Spleen (tissue), 11 donors: ENCODE data around the gene KCNT1. TPM values are rescaled to one million over a fixed set of nuclear protein-coding genes. Genes with fewer than 3 reads are reported as not detected.

Experiments
- DNase-seq: peaks from one replicate; pipeline ENCODE4 v3.0.0-alpha.2; 2020
- H3K27ac ChIP-seq, 8 donors: fragments of 200-600 bp; sonication (generic) in 7 of 8; 1 replicate in 4 of 8; 2 replicates in 4 of 8; pipeline versions ENCODE4 v1.5.0 to v1.8.0; 2016 to 2021; ENCODE audit warnings: inconsistent platforms in 4 of 8, mild to moderate bottlenecking in 4 of 8, moderate library complexity in 1 of 8
- H3K27me3 ChIP-seq, 7 donors: fragments of 200-600 bp; sonication (generic) in 6 of 7; replicated peaks in 1 of 7; 1 replicate in 4 of 7; 2 replicates in 3 of 7; pipeline versions ENCODE4 v1.5.0 to v1.8.0; 2016 to 2021; ENCODE audit warnings: inconsistent platforms in 3 of 7, mild to moderate bottlenecking in 1 of 7
- H3K36me3 ChIP-seq, 6 donors: fragments of 200-600 bp; sonication (generic) in 5 of 6; 1 replicate in 4 of 6; 2 replicates in 2 of 6; pipeline versions ENCODE4 v1.5.0 to v1.8.0; 2016 to 2021; ENCODE audit warnings: inconsistent platforms in 2 of 6
- H3K4me1 ChIP-seq, 6 donors: fragments of 200-600 bp; sonication (generic) in 5 of 6; 1 replicate in 3 of 6; 2 replicates in 3 of 6; pipeline versions ENCODE4 v1.5.0 to v1.8.0; 2016 to 2021; ENCODE audit warnings: inconsistent platforms in 3 of 6
- H3K4me3 ChIP-seq, 8 donors: fragments of 200-600 bp; sonication (generic) in 7 of 8; 1 replicate in 4 of 8; 2 replicates in 4 of 8; pipeline versions ENCODE4 v1.5.0 to v1.8.0; 2016 to 2021; ENCODE audit warnings: inconsistent platforms in 4 of 8, mild to moderate bottlenecking in 4 of 8, moderate library complexity in 2 of 8
- H3K9me3 ChIP-seq, 8 donors: fragments of 200-600 bp; sonication (generic) in 7 of 8; 1 replicate in 4 of 8; 2 replicates in 4 of 8; pipeline versions ENCODE4 v1.5.0 to v1.8.0; 2016 to 2021; ENCODE audit warnings: inconsistent platforms in 4 of 8
- POLR2A ChIP-seq, 3 donors: fragments of 450-650 bp; IDR thresholded peaks; one replicate each; pipeline ENCODE4 v1.5.1; 2017; ENCODE audit warnings: antibody characterized with exemption in 3 of 3, mild to moderate bottlenecking in 1 of 3
- POLR2AphosphoS5 ChIP-seq, 3 donors: sonication (generic); formaldehyde crosslinking; IDR thresholded peaks; one replicate each; pipeline ENCODE4 v1.5.1; 2017; ENCODE audit warnings: antibody characterized with exemption in 3 of 3
- WGBS, 5 donors: extraction: QIAGEN DNeasy Blood & Tissue Kit in 3 of 5; methylation state at CpG; one replicate each; pipeline versions ENCODE4 v1.1.5 to v1.1.7; 2013 to 2018; 5-methylcytosine and 5-hydroxymethylcytosine counted together
- intact Hi-C: fragments of 100-400 bp; cut with DNase I; formaldehyde crosslinking; loops from one replicate; pipeline ENCODE4 v1.15.0; 2023; ENCODE audit warnings: low total_unique reads
- polyA plus RNA-seq, 3 donors: library from polyadenylated mRNA; stranded (reverse); fragments of 200-250 nt; gene quantifications; one replicate each; pipeline ENCODE4 v1.2.1, GENCODE V29; 2013
- total RNA-seq, 7 donors: library from RNA; depleted of rRNA in 3 of 7; stranded (reverse); fragments of >200 nt in 3 of 7; fragmentation: NEBNext Ultra II Directional in 4 of 7; extraction: Animal tissue kit (Norgen Biotek cat#: 25700) in 4 of 7; gene quantifications; one replicate each; pipeline versions ENCODE4 v1.1.0 to v1.2.1, GENCODE V29; 2016 to 2021
- TF ChIP-seq, protein P1 (sequence below), 11 experiments: fragments of 200-600 bp in 7 of 11; fragments of 450-650 bp in 4 of 11; sonication (generic) in 4 of 11; IDR thresholded peaks in 8 of 11; conservative IDR thresholded peaks in 3 of 11; 1 replicate in 7 of 11; 2 replicates in 4 of 11; pipeline versions ENCODE4 v1.4.0 to v1.8.0; 2016 to 2021; ENCODE audit warnings: antibody characterized with exemption in 11 of 11, inconsistent platforms in 4 of 11, mild to moderate bottlenecking in 1 of 11
- donor health status: healthy with polysubstance abuse.
- donor health status: DM: no; HTN: no; CAD: no; lungs with moderate emphysema.
- donor health status: DM: no; HTN: no; CAD: no.
- donor health status: Bipolar disorder and iron deficiency.
- donor health status: healthy.
- donor health status: DM: no; HTN: no; CAD: no.
- donor health status: DM: yes; HTN: yes; CAD: no.

Gene KCNT1
- total and polyA plus RNA-seq, 10 donors, result 1.0 to 41.5 (median 19.8) TPM

DNA sequence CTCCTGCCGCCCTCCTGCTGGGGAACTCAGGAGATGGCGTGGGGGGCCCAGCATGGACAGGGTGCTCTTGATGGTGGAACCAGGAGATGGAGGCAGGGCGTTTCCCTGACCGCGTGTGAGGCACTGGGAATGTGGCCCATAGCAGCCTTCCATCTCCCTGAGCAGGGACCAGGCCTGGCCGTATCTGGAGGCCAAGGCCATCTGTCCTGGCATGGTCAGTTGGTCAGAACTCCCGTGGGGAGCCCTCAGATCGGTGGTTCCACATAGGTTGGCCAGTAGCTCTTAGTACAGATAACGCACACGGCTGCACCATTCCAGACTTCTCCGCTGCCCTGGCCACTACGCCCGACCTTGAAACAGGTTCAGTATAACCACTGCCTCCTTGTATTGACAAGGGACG, 77.6 kb downstream of the KCNT1 start:
- Histone ChIP-seq H3K4me3 (no peak overlapping the region), H3K9me3 (no peaks in the 10 kb centered on the region), H3K4me1 (no peaks in the 10 kb centered on the region), H3K27me3 (peaks cover 0 to 7% (median 0%) of the 10 kb centered on the region in 7 donors), H3K27ac (no peak overlapping the region), H3K36me3 (peaks cover 0 to 89% (median 0%) of the 10 kb centered on the region in 6 donors)
- TF ChIP-seq, protein P1, sequence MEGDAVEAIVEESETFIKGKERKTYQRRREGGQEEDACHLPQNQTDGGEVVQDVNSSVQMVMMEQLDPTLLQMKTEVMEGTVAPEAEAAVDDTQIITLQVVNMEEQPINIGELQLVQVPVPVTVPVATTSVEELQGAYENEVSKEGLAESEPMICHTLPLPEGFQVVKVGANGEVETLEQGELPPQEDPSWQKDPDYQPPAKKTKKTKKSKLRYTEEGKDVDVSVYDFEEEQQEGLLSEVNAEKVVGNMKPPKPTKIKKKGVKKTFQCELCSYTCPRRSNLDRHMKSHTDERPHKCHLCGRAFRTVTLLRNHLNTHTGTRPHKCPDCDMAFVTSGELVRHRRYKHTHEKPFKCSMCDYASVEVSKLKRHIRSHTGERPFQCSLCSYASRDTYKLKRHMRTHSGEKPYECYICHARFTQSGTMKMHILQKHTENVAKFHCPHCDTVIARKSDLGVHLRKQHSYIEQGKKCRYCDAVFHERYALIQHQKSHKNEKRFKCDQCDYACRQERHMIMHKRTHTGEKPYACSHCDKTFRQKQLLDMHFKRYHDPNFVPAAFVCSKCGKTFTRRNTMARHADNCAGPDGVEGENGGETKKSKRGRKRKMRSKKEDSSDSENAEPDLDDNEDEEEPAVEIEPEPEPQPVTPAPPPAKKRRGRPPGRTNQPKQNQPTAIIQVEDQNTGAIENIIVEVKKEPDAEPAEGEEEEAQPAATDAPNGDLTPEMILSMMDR (IDR thresholded peaks at IDR 0.05 in 8 of 11, conservative IDR thresholded peaks at IDR 0.05 in 3 of 11), result no peak
- WGBS, 5 donors, result 74 to 93% (median 86%) methylated on average over 10 to 14 of the region's 14 CpGs
- no peak for DNase-seq
- intact Hi-C loops, result no loop called here

DNA sequence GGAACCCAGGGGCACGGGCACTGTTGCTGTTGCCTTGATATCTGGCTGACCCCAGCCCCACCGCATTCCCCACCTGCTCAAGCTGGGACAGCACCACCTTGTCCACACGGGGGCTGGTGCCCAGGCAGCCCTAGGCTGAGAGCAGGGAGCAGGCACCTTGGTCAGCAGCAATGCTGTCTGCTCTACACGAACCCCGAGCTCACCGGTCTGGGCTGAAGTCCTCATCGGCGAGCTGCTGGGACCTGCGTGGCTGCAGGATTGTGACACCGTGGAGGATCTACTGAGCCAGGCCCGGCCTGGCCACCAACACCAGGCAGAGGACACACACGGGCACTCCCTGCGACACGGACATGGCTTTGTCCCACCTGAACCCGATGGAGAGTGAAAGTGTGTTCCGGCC, 78.1 kb downstream of the KCNT1 start:
- Histone ChIP-seq H3K4me3 (no peak overlapping the region), H3K4me1 (no peaks in the 10 kb centered on the region), H3K36me3 (peaks cover 0 to 89% (median 0%) of the 10 kb centered on the region in 6 donors), H3K27me3 (peaks cover 0 to 7% (median 0%) of the 10 kb centered on the region in 7 donors), H3K9me3 (no peaks in the 10 kb centered on the region), H3K27ac (no peak overlapping the region)
- 73 to 94% (median 87%) methylated on average over 7 to 16 of the region's 16 CpGs for WGBS, 5 donors
- DNase-seq, result no peak
- no peak for TF ChIP-seq POLR2A (IDR thresholded peaks at IDR 0.05)
- no peak for TF ChIP-seq POLR2AphosphoS5 (IDR thresholded peaks at IDR 0.05)
- TF ChIP-seq, protein P1 (IDR thresholded peaks at IDR 0.05 in 8 of 11, conservative IDR thresholded peaks at IDR 0.05 in 3 of 11), result no peak
- intact Hi-C loops, result no loop called here

DNA sequence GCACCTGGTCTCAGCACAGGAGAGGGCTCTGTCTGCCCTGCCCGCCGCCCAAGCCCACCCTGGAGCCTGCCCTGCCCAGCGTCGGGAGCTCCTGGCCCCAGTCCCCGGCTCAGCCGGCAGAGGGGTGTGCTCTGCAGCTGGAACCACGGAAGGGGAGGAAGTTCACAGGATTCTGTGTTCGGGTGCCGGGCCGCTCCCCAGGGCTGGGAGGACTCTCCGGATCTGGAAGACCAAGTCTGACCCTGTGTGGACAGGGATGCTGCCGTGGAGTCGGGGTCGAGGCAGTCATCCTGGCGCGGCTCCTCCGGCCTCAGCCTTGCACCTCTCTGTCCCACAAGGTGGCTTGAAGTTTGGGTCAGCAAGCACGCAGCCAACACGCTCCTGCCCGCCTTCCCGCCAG, 78.6 kb downstream of the KCNT1 start:
- no peak overlapping the region for H3K27ac ChIP-seq
- H3K4me3 ChIP-seq, result no peak overlapping the region
- 81 to 88% (median 87%) methylated on average over 12 to 21 of the region's 21 CpGs for WGBS, 5 donors
- intact Hi-C loops, result no loop called here
- peaks cover 0 to 89% (median 0%) of the 10 kb centered on the region in 6 donors for H3K36me3 ChIP-seq
- no peak for DNase-seq
- TF ChIP-seq, protein P1 (IDR thresholded peaks at IDR 0.05 in 8 of 11, conservative IDR thresholded peaks at IDR 0.05 in 3 of 11), result no peak
- TF ChIP-seq POLR2AphosphoS5 (IDR thresholded peaks at IDR 0.05) (no peak), POLR2A (IDR thresholded peaks at IDR 0.05) (no peak)
- peaks cover 0 to 7% (median 0%) of the 10 kb centered on the region in 7 donors for H3K27me3 ChIP-seq
- H3K4me1 ChIP-seq, result no peaks in the 10 kb centered on the region
- no peaks in the 10 kb centered on the region for H3K9me3 ChIP-seq

DNA sequence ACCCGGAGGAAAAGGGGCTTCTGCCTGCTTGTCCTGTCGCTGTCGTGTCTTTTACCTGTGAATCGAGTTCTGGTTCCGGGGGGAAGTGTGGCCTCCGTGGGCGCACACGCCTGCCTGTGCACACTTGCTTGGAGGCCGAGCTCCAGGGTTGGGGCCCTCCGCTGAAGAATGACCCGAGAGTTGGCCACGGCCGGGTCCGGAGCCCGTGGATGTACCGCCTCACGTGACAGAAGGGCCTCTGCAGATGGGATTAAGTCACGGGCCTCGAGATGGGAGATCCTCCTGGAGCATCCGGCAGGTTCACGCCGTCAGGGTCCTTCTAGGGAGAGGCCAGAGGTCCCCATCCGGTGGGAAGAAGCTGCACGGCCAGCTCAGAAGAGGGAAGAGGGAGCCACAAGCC, 81.0 kb downstream of the KCNT1 start:
- intact Hi-C loops, result no loop called here
- H3K4me1 ChIP-seq, result no peaks in the 10 kb centered on the region
- no peak overlapping the region for H3K27ac ChIP-seq
- TF ChIP-seq, protein P1 (IDR thresholded peaks at IDR 0.05 in 8 of 11, conservative IDR thresholded peaks at IDR 0.05 in 3 of 11), result no peak
- TF ChIP-seq POLR2A (IDR thresholded peaks at IDR 0.05) (no peak), POLR2AphosphoS5 (IDR thresholded peaks at IDR 0.05) (no peak)
- WGBS, 5 donors, result 88 to 92% (median 89%) methylated on average over 24 of the region's 24 CpGs
- peaks cover 0 to 9% (median 0%) of the 10 kb centered on the region in 7 donors for H3K27me3 ChIP-seq
- H3K9me3 ChIP-seq, result no peaks in the 10 kb centered on the region
- H3K36me3 ChIP-seq, result peaks cover 0 to 89% (median 0%) of the 10 kb centered on the region in 6 donors
- no peak for DNase-seq
- no peak overlapping the region for H3K4me3 ChIP-seq
